GM12878 (cell line): ENCODE measurements around the gene PHKG2. TPM values are rescaled to one million over a fixed set of nuclear protein-coding genes. Genes with fewer than 3 reads are reported as not detected.

ENCODE experiments used
- ATAC-seq: fragments of 200-7000 bp; cut with Tn5 transposase; 3 replicates; pipeline ENCODE4 v1.9.1; 2020; ENCODE audit warnings: mild to moderate bottlenecking, moderate library complexity
- BruUV-seq: library from RNA; stranded (reverse); fragments of 400-500 nt; replicated peaks from 2 replicates; lab custom pipeline; 2021; lab: Mats Ljungman, UMichigan
- CTCF ChIA-PET: fragments of 300-600 bp; sonication (Branson Sonifier 250); formaldehyde crosslinking; extraction: SDS; loops from one replicate; lab custom pipeline; 2021; ENCODE audit warnings: inconsistent platforms; lab: Yijun Ruan, JAX
- POLR2A ChIA-PET: fragments of 350-600 bp; formaldehyde crosslinking; extraction: SDS; loops from one replicate; lab custom pipeline; 2021; ENCODE audit warnings: inconsistent platforms; lab: Charles Lee
- RAD21 ChIA-PET: fragments of 300-600 bp; sonication (Branson Sonifier 250); formaldehyde crosslinking; loops from one replicate; lab custom pipeline; 2023; ENCODE audit warnings: antibody characterized with exemption; ENCODE audit not compliant: unreplicated experiment; lab: Charles Lee
- SMC1A ChIA-PET: fragments of 300-600 bp; sonication (Branson Sonifier 250); formaldehyde crosslinking; loops from one replicate; lab custom pipeline; 2023; ENCODE audit not compliant: unreplicated experiment, uncharacterized antibody; lab: Charles Lee
- DNase-seq: peaks from one replicate; pipeline ENCODE4 v3.0.0-alpha.2; 2011; ENCODE audit warnings: low read depth, low spot score
- FAIRE-seq: peaks from 3 replicates; lab custom pipeline; 2011; peaks lifted over from hg19 to GRCh38; lab: Jason Lieb, UNC
- H2AFZ ChIP-seq: 2 replicates; pipeline ENCODE4 v1.6.0; 2011; ENCODE audit warnings: low read depth, low read length, control low read depth; ENCODE audit not compliant: control insufficient read depth
- H3K27ac ChIP-seq: 2 replicates; pipeline ENCODE4 v1.5.1; 2011; ENCODE audit warnings: control low read depth; ENCODE audit not compliant: control insufficient read depth, insufficient read depth
- H3K27me3 ChIP-seq, 2 experiments: replicated peaks in 1 of 2; 2 replicates each; pipeline versions ENCODE4 v1.6.0 to v1.6.1; 2011; ENCODE audit warnings: low read length in 1 of 2; ENCODE audit not compliant: control insufficient read depth in 2 of 2, insufficient read depth in 2 of 2
- H3K36me3 ChIP-seq, 2 experiments: 2 replicates each; pipeline ENCODE4 v1.5.1; 2011; ENCODE audit warnings: low read length in 1 of 2; ENCODE audit not compliant: control insufficient read depth in 2 of 2, insufficient read depth in 2 of 2
- H3K4me1 ChIP-seq: 2 replicates; pipeline ENCODE4 v1.6.1; 2011; ENCODE audit warnings: mild to moderate bottlenecking, low read length, moderate library complexity, mixed read lengths; ENCODE audit not compliant: control insufficient read depth, insufficient read depth
- H3K4me2 ChIP-seq: 2 replicates; pipeline ENCODE4 v1.6.0; 2011; ENCODE audit warnings: control low read depth; ENCODE audit not compliant: control insufficient read depth, insufficient read depth
- H3K4me3 ChIP-seq: fragments of 200-600 bp; sonication (generic); 2 replicates; pipeline ENCODE4 v1.5.1; 2016
- H3K79me2 ChIP-seq: 2 replicates; pipeline ENCODE4 v1.6.0; 2011; ENCODE audit warnings: low read length; ENCODE audit not compliant: control insufficient read depth, insufficient read depth
- H3K9ac ChIP-seq: 2 replicates; pipeline ENCODE4 v1.8.0; 2011; ENCODE audit warnings: low read length, control low read depth, mixed read lengths; ENCODE audit not compliant: control insufficient read depth, insufficient read depth
- H3K9me3 ChIP-seq: replicated peaks from 3 replicates; pipeline ENCODE4 v1.5.1; 2011; ENCODE audit warnings: mild to moderate bottlenecking, low read length; ENCODE audit not compliant: control insufficient read depth, insufficient read depth
- H4K20me1 ChIP-seq: 2 replicates; pipeline ENCODE4 v1.6.0; 2011; ENCODE audit not compliant: control insufficient read depth, insufficient read depth
- CHD1 ChIP-seq: IDR thresholded peaks from 2 replicates; pipeline ENCODE4 v1.6.1; 2012; ENCODE audit warnings: low read depth, low read length, improper control_type of control experiment
- EGR1 ChIP-seq, 2 experiments: IDR thresholded peaks; 1 replicate in 1 of 2; 2 replicates in 1 of 2; pipeline ENCODE4 v1.6.1; 2011 to 2012; ENCODE audit warnings: low read depth in 2 of 2, low read length in 2 of 2, borderline replicate concordance in 1 of 2, mild to moderate bottlenecking in 1 of 2, moderate library complexity in 1 of 2
- ESRRA ChIP-seq: IDR thresholded peaks from 2 replicates; pipeline ENCODE4 v1.6.1; 2012; ENCODE audit warnings: mild to moderate bottlenecking, low read length, improper control_type of control experiment
- ETV6 ChIP-seq, 2 experiments: fragments of 450-650 bp in 1 of 2; IDR thresholded peaks in 1 of 2; conservative IDR thresholded peaks in 1 of 2; 2 replicates each; pipeline ENCODE4 v1.6.1; 2014; ENCODE audit warnings: antibody characterized with exemption in 1 of 2, borderline replicate concordance in 1 of 2, low read depth in 1 of 2, mild to moderate bottlenecking in 1 of 2, moderate library complexity in 1 of 2
- FOS ChIP-seq: IDR thresholded peaks from 3 replicates; pipeline ENCODE4 v1.6.1; 2011; ENCODE audit warnings: borderline replicate concordance; ENCODE audit not compliant: insufficient read length; ENCODE audit errors: extremely low read depth
- FOXM1 ChIP-seq: IDR thresholded peaks from 2 replicates; pipeline ENCODE4 v1.6.1; 2012; ENCODE audit warnings: low read depth, mild to moderate bottlenecking, inconsistent platforms, low read length, moderate library complexity
- IRF4 ChIP-seq: IDR thresholded peaks from 2 replicates; pipeline ENCODE4 v1.6.1; 2011; ENCODE audit warnings: low read depth, low read length
- JUND ChIP-seq: IDR thresholded peaks from 2 replicates; pipeline ENCODE4 v1.6.1; 2012; ENCODE audit warnings: low read depth, mild to moderate bottlenecking, low read length, improper control_type of control experiment, moderate library complexity
- RUNX3 ChIP-seq: IDR thresholded peaks from 2 replicates; pipeline ENCODE4 v1.6.1; 2012; ENCODE audit warnings: low read length, inconsistent platforms
- SP1 ChIP-seq: IDR thresholded peaks from one replicate; pipeline ENCODE4 v1.6.1; 2011; ENCODE audit warnings: low read depth, low read length
- ZNF384 ChIP-seq: IDR thresholded peaks from 2 replicates; pipeline ENCODE4 v1.6.1; 2012; ENCODE audit warnings: low read depth, mild to moderate bottlenecking, low read length, improper control_type of control experiment, borderline replicate concordance
- WGBS: methylation state at CpG from one replicate; pipeline ENCODE4 v1.1.6; 2016; ENCODE audit warnings: low lambda C conversion rate; ENCODE audit not compliant: insufficient replicate concordance, insufficient coverage; ENCODE audit errors: missing lambda C conversion rate; 5-methylcytosine and 5-hydroxymethylcytosine counted together
- in situ Hi-C: fragments of 300-500 bp; cut with MboI; formaldehyde crosslinking; loops from 9 replicates; pipeline ENCODE4 v1.14.3; 2018; ENCODE audit warnings: mixed read lengths
- intact Hi-C: fragments of 100-400 bp; cut with micrococcal nuclease; formaldehyde crosslinking; loops from one replicate; pipeline ENCODE4 v1.14.2; 2022; ENCODE audit not compliant: unreplicated experiment
- polyA plus RNA-seq, 11 experiments: library from polyadenylated mRNA; depleted of rRNA in 4 of 11; unstranded in 6 of 11; stranded (reverse) in 5 of 11; fragments of >200 nt; fragmentation: Nextera tagmentation in 4 of 11; fragmentation: Illumina TruSeq in 1 of 11; extraction: Ambion mirVana in 4 of 11; extraction: Trizol in 1 of 11; gene quantifications; 1 replicate in 1 of 11; 2 replicates in 10 of 11; pipeline versions ENCODE4 v1.2.1 to v1.2.3, GENCODE V29; 2011 to 2016; ENCODE audit warnings: inconsistent platforms in 2 of 11, missing spikeins in 2 of 11, low read depth in 1 of 11
- total RNA-seq, 4 experiments: library from RNA; depleted of rRNA in 3 of 4; stranded (reverse); fragments of >200 nt in 3 of 4; fragmentation: Illumina TruSeq in 1 of 4; extraction: Trizol in 1 of 4; gene quantifications; 2 replicates each; pipeline versions ENCODE4 v1.2.1 to v1.2.3, GENCODE V29; 2013 to 2021
- TF ChIP-seq, protein P1 (sequence below): fragments of 450-650 bp; IDR thresholded peaks from 2 replicates; pipeline ENCODE4 v1.6.1; 2017; ENCODE audit warnings: mild to moderate bottlenecking, moderate library complexity
- TF ChIP-seq, protein P2 (sequence below): fragments of 450-650 bp; IDR thresholded peaks from 2 replicates; pipeline ENCODE4 v1.6.1; 2017; ENCODE audit warnings: antibody characterized with exemption, mild to moderate bottlenecking, moderate library complexity
- TF ChIP-seq, protein P3 (sequence below): IDR thresholded peaks from 2 replicates; pipeline ENCODE4 v1.6.1; 2012; ENCODE audit warnings: low read depth, low read length, improper control_type of control experiment
- TF ChIP-seq, protein P4 (sequence below): IDR thresholded peaks from 2 replicates; pipeline ENCODE4 v1.6.1; 2011; ENCODE audit warnings: borderline replicate concordance, low read depth, mild to moderate bottlenecking, moderate library complexity, mixed read lengths, low read length; ENCODE audit not compliant: insufficient read depth; ENCODE audit errors: extremely low read length

PHKG2 gene
- total and polyA plus RNA-seq, 10 of the 15 experiments (the other 5 are each of a cell fraction or from before 2014, with no cell fraction given): 5.2 to 50.1 (median 37.2) TPM

DNA sequence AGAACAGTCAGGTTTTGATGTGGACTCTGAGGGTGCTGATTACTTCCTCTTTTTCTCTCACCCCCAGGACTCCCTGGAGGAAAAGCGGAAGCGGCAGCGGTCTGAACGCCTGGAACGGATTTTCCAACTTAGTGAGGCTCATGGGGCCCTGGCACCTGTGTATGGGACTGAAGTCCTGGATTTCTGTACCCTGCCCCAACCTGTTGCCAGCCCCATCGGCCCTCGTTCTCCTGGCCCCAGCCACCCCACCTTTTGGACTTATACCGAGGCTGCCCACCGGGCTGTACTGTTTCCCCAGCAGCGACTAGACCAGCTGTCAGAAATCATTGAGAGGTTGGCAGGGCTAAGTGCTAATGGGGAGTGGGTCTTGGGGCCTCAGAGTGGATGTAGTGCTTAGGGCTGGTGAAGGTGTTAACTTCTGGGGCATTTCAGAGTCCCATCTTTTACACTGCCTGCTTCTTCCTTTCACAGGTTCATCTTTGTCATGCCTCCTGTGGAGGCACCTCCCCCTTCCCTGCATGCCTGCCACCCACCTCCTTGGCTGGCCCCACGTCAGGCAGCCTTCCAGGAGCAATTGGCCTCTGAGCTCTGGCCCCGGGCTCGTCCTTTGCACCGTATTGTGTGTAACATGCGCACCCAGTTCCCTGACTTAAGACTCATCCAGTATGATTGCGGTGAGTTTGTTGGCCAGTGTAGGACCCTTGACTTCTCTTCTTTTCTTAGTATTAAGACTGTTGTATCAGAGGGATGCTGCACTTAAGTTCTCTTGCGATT is 19.1 kb upstream of the PHKG2 start:
- DNase-seq: no peak
- FAIRE-seq: no peak
- CTCF ChIA-PET: interaction anchor here (0.8 kb wide), 1 partner anchor 173 kb away, joined by 3 read pairs; no protein-coding TSS in a partner anchor
- intact Hi-C loops: no loop called here
- Histone ChIP-seq H3K36me3 (peaks cover 24 to 37% of the 10 kb centered on the region in 2 experiments), H3K9ac (no peak overlapping the region), H4K20me1 (no peaks in the 10 kb centered on the region), H3K4me2 (no peak overlapping the region), H3K9me3 (no peaks in the 10 kb centered on the region), H2AFZ (no peak overlapping the region), H3K79me2 (no peaks in the 10 kb centered on the region), H3K4me3 (no peak overlapping the region), H3K4me1 (no peaks in the 10 kb centered on the region), H3K27me3 (no peaks in the 10 kb centered on the region), H3K27ac (no peak overlapping the region)
- BruUV-seq: no TSS peak
- in situ Hi-C loops: no loop called here
- ATAC-seq: no peak
- RAD21 ChIA-PET: no interaction called here
- TF ChIP-seq, protein P1, sequence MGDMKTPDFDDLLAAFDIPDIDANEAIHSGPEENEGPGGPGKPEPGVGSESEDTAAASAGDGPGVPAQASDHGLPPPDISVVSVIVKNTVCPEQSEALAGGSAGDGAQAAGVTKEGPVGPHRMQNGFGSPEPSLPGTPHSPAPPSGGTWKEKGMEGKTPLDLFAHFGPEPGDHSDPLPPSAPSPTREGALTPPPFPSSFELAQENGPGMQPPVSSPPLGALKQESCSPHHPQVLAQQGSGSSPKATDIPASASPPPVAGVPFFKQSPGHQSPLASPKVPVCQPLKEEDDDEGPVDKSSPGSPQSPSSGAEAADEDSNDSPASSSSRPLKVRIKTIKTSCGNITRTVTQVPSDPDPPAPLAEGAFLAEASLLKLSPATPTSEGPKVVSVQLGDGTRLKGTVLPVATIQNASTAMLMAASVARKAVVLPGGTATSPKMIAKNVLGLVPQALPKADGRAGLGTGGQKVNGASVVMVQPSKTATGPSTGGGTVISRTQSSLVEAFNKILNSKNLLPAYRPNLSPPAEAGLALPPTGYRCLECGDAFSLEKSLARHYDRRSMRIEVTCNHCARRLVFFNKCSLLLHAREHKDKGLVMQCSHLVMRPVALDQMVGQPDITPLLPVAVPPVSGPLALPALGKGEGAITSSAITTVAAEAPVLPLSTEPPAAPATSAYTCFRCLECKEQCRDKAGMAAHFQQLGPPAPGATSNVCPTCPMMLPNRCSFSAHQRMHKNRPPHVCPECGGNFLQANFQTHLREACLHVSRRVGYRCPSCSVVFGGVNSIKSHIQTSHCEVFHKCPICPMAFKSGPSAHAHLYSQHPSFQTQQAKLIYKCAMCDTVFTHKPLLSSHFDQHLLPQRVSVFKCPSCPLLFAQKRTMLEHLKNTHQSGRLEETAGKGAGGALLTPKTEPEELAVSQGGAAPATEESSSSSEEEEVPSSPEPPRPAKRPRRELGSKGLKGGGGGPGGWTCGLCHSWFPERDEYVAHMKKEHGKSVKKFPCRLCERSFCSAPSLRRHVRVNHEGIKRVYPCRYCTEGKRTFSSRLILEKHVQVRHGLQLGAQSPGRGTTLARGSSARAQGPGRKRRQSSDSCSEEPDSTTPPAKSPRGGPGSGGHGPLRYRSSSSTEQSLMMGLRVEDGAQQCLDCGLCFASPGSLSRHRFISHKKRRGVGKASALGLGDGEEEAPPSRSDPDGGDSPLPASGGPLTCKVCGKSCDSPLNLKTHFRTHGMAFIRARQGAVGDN: no peak
- TF ChIP-seq EGR1 (IDR thresholded peaks at IDR 0.05; ENCODE audit: borderline replicate concordance in 1 of 2, low read depth in 2 of 2, low read length in 2 of 2) (no peak), ESRRA (no peak), IRF4 (no peak), JUND (no peak), RUNX3 (no peak), FOS (no peak), SP1 (no peak), CHD1 (no peak), ETV6 (conservative IDR thresholded peaks at IDR 0.05 in 1 of 2, IDR thresholded peaks at IDR 0.05 in 1 of 2; ENCODE audit: borderline replicate concordance in 1 of 2, low read depth in 1 of 2) (no peak), ZNF384 (no peak), FOXM1 (no peak)
- TF ChIP-seq, protein P2, sequence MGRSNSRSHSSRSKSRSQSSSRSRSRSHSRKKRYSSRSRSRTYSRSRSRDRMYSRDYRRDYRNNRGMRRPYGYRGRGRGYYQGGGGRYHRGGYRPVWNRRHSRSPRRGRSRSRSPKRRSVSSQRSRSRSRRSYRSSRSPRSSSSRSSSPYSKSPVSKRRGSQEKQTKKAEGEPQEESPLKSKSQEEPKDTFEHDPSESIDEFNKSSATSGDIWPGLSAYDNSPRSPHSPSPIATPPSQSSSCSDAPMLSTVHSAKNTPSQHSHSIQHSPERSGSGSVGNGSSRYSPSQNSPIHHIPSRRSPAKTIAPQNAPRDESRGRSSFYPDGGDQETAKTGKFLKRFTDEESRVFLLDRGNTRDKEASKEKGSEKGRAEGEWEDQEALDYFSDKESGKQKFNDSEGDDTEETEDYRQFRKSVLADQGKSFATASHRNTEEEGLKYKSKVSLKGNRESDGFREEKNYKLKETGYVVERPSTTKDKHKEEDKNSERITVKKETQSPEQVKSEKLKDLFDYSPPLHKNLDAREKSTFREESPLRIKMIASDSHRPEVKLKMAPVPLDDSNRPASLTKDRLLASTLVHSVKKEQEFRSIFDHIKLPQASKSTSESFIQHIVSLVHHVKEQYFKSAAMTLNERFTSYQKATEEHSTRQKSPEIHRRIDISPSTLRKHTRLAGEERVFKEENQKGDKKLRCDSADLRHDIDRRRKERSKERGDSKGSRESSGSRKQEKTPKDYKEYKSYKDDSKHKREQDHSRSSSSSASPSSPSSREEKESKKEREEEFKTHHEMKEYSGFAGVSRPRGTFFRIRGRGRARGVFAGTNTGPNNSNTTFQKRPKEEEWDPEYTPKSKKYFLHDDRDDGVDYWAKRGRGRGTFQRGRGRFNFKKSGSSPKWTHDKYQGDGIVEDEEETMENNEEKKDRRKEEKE: no peak
- TF ChIP-seq, protein P3, sequence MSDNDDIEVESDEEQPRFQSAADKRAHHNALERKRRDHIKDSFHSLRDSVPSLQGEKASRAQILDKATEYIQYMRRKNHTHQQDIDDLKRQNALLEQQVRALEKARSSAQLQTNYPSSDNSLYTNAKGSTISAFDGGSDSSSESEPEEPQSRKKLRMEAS: no peak
- TF ChIP-seq, protein P4, sequence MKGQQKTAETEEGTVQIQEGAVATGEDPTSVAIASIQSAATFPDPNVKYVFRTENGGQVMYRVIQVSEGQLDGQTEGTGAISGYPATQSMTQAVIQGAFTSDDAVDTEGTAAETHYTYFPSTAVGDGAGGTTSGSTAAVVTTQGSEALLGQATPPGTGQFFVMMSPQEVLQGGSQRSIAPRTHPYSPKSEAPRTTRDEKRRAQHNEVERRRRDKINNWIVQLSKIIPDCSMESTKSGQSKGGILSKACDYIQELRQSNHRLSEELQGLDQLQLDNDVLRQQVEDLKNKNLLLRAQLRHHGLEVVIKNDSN: no peak
- POLR2A ChIA-PET: no interaction called here
- SMC1A ChIA-PET: interaction anchor here (1.4 kb wide), 1 partner anchor 212 kb away, joined by 3 read pairs; no protein-coding TSS in a partner anchor
- WGBS: 94% methylated on average over 17 of the region's 17 CpGs
